ENCODE data around the gene MAGI3. TPM values are rescaled to one million over a fixed set of nuclear protein-coding genes. Genes with fewer than 3 reads are reported as not detected.
"Not testable (repeated sequence)": the region's sequence is repeated elsewhere in the genome, so short reads cannot be mapped to it uniquely, and the experiment has no call there.

Gene MAGI3
- total and polyA plus RNA-seq, 8 donors = 3.5 to 225 (median 49.7) TPM

DNA sequence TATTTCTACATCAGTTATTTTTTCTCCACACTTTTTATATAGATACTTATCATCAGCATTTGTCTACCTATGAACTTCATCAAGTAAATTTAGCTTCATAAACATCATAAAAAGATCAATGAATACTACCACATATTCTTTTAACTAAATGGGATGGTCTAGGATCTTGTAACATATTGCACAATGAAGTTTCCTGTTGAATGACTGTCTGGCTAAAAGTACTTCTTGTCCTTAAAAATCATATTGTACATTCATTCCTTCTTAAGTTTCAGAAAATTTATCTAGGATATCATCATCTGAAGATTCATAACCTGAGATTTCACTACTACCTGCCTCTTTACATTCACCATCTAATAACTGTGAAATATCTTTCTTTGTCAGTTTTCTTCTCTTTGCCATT is 69.0 kb downstream of the MAGI3 start:
- Histone ChIP-seq H3K4me3 (no peak overlapping the region), H3K9me3 (peaks cover 0 to 4% (median 0%) of the 10 kb centered on the region in 4 donors), H3K27ac (no peak overlapping the region), H3K36me3 (no peaks in the 10 kb centered on the region), H3K27me3 (no peaks in the 10 kb centered on the region), H3K4me1 (peaks cover 6 to 23% (median 16%) of the 10 kb centered on the region in 4 donors)
- TF ChIP-seq, protein P1, sequence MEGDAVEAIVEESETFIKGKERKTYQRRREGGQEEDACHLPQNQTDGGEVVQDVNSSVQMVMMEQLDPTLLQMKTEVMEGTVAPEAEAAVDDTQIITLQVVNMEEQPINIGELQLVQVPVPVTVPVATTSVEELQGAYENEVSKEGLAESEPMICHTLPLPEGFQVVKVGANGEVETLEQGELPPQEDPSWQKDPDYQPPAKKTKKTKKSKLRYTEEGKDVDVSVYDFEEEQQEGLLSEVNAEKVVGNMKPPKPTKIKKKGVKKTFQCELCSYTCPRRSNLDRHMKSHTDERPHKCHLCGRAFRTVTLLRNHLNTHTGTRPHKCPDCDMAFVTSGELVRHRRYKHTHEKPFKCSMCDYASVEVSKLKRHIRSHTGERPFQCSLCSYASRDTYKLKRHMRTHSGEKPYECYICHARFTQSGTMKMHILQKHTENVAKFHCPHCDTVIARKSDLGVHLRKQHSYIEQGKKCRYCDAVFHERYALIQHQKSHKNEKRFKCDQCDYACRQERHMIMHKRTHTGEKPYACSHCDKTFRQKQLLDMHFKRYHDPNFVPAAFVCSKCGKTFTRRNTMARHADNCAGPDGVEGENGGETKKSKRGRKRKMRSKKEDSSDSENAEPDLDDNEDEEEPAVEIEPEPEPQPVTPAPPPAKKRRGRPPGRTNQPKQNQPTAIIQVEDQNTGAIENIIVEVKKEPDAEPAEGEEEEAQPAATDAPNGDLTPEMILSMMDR (IDR thresholded peaks at IDR 0.05) = no peak
- no peak for TF ChIP-seq EP300 (IDR thresholded peaks at IDR 0.05)
- TF ChIP-seq POLR2AphosphoS5 (IDR thresholded peaks at IDR 0.05) = no peak
- TF ChIP-seq POLR2A (IDR thresholded peaks at IDR 0.05) = no peak
- intact Hi-C loops (cut with DNase I; ENCODE audit: low total_unique reads) = no loop called here
- no peak for DNase-seq

DNA sequence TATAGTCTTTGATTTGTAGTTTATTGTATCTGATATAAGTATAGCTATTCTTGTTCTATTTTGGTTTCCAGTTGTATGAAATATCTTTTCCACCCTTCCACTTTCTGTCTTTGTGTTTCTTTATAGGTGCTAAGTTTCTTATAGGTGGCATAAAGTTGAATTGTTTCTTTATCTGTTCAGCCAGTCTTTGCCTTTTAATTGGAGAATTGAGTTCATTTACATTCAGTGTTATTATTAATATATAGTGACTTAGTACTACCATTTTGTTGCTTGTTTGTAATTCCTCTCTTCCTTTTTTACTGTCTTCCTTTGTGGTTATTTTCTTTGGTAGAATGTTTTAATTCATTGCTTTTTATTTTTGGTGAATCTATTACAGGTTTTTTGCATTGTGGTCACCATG is 77.7 kb downstream of the MAGI3 start:
- intact Hi-C loops (cut with DNase I; ENCODE audit: low total_unique reads) = no loop called here
- DNase-seq = no peak
- Histone ChIP-seq H3K27me3 (no peaks in the 10 kb centered on the region), H3K27ac (no peak overlapping the region), H3K4me3 (no peak overlapping the region), H3K36me3 (no peaks in the 10 kb centered on the region), H3K9me3 (peaks cover 3 to 23% (median 11%) of the 10 kb centered on the region in 4 donors), H3K4me1 (peaks cover 3 to 19% (median 9%) of the 10 kb centered on the region in 4 donors)
- TF ChIP-seq POLR2AphosphoS5 (IDR thresholded peaks at IDR 0.05) = no peak
- TF ChIP-seq POLR2A (IDR thresholded peaks at IDR 0.05) = no peak
- TF ChIP-seq, protein P1 (IDR thresholded peaks at IDR 0.05) = no peak
- no peak for TF ChIP-seq EP300 (IDR thresholded peaks at IDR 0.05)

DNA sequence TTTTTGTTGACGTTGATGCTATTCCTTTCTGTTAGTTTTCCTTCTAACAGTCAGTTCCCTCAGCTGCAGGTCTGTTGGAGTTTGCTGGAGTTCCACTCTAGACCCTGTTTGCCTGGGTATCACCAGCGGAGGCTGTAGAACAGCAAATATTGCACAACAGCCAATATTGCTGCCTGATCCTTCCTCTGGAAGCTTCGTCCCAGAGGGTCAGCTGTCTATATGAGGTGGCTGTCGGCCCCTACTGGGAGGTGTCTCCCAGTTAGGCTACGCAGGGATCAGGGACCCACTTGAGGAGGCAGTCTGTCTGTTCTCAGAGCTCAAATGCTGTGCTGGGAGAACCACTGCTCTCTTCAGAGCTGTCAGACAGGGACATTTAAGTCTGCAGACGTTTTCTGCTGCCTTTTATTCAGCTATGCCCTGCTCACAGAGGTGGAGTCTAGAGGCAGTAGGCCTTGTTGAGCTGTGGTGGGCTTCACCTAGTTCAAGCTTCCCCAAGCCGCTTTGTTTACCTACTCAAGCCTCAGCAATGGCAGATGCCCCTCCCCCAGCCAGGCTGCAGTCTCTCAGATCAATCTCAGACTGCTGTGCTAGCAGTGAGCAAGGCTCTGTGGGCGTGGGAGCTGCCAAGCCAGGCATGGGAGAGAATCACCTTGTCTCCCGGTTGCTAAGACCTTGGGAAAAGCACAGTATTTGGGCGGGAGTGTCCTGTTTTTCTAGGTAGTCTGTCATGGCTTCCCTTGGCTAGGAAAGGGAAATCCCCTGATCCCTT is 88.3 kb downstream of the MAGI3 start:
- H3K4me3 ChIP-seq; H3K27me3 ChIP-seq; H3K36me3 ChIP-seq; DNase-seq; H3K4me1 ChIP-seq; intact Hi-C loops (cut with DNase I; ENCODE audit: low total_unique reads); H3K27ac ChIP-seq: not testable (repeated sequence)
- peaks cover 7 to 50% (median 25%) of the 10 kb centered on the region in 4 donors for H3K9me3 ChIP-seq
- 91 to 96% (median 94%) methylated on average over 8 to 10 of the region's 10 CpGs for WGBS, 5 donors

DNA sequence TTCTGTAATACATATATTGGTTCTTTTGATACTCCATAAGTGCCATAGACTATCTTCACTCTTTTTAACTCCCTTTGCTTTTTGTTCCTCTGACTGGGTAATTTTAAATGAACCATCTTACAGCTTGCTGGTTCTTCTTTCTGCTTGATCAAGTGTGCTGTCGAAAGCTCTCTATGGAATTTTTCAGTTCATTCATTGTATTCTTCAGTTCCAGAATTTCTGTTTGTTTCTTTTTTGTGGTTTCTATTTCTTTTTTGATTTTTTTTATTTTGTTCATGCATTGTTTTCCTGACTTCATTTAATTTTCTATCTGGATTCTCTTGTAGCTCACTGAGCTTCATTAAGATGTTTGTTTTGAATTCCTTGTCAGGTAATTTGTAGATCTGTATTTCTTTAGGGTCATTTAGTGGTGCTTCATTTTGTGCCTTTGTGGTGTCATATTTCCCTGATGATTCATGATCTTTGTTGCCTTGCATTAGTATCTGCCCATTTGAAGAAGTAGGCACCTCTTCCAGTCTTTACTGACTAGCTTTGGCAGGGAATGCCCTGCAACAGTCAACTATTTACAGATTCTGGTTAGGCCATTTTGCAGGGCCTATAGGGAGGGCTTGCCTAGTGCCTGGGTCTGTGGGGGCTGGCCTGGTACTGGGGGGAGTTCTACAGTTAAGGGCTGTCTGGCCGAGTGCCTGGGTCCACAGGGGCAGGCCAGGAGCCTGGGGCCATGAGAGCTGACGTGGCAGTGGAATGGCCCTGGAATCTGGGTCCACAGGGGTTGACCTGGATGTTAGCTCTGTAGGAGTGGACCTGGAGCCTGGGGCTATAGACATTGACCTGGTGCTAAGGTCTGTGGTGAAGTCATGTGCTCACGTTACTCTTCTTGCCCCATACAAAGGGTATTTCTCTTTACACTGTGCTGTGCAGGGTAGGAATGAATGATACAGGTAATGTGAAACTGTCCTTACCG is 89.7 kb downstream of the MAGI3 start:
- Histone ChIP-seq H3K4me1 (no peaks in the 10 kb centered on the region), H3K9me3 (peaks cover 7 to 38% (median 21%) of the 10 kb centered on the region in 4 donors), H3K27me3 (no peaks in the 10 kb centered on the region), H3K27ac (no peak overlapping the region), H3K36me3 (peaks cover 0 to 6% (median 0%) of the 10 kb centered on the region in 4 donors), H3K4me3 (no peak overlapping the region)
- no peak for DNase-seq
- 69 to 95% (median 93%) methylated on average over 4 to 5 of the region's 5 CpGs for WGBS, 5 donors
- no peak for TF ChIP-seq POLR2AphosphoS5 (IDR thresholded peaks at IDR 0.05)
- TF ChIP-seq POLR2A (IDR thresholded peaks at IDR 0.05) = no peak
- TF ChIP-seq EP300 (IDR thresholded peaks at IDR 0.05) = no peak
- TF ChIP-seq, protein P1 (IDR thresholded peaks at IDR 0.05) = no peak
- intact Hi-C loops (cut with DNase I; ENCODE audit: low total_unique reads) = no loop called here

DNA sequence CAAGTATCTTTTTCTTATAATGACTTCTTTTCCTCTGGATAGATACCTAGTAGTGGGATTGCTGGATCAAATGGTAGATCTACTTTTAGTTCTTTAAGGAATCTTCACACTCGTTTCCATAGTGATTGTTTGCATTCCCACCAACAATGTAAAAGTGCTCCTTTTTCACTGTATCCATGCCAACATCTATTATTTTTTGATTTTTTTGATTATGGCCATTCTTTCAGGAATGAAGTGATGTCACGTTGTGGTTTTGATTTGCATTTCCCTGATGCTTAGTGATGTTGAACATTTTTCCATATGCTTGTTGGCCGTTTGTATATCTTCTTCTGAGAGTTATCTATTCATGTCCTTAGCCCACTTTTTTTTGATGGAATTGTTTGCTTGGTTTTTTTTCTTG is 94.8 kb downstream of the MAGI3 start:
- H3K36me3 ChIP-seq; H3K4me1 ChIP-seq; intact Hi-C loops (cut with DNase I; ENCODE audit: low total_unique reads); H3K27ac ChIP-seq; H3K4me3 ChIP-seq; DNase-seq; H3K27me3 ChIP-seq: not testable (repeated sequence)
- WGBS, 5 donors = 89 to 96% (median 91%) methylated on average over 3 of the region's 3 CpGs
- H3K9me3 ChIP-seq = peaks cover 1 to 17% (median 10%) of the 10 kb centered on the region in 4 donors

Measured in stomach (tissue), 9 donors.